Activated T-helper 17 cell treated with anti-CD3 and anti-CD28 coated beads, Interleukin-2, amount 50 U/mL, for 72 hours (primary cell): Measurements from ENCODE around the gene CACNA1C. TPM values are rescaled to one million over a fixed set of nuclear protein-coding genes. Genes with fewer than 3 reads are reported as not detected.

Experiments used
- ATAC-seq: fragments of 150-1000 bp; cut with Tn5 transposase; replicated peaks from 2 replicates; pipeline ENCODE4 v1.10.0; 2021; ENCODE audit warnings: mild to moderate bottlenecking, moderate library complexity
- H3K27ac Mint-ChIP-seq: one replicate; pipeline ENCODE4 v1.8.0; 2022; ENCODE audit warnings: mixed read lengths
- H3K27me3 Mint-ChIP-seq: one replicate; pipeline ENCODE4 v1.8.0; 2022; ENCODE audit warnings: mixed read lengths
- H3K36me3 Mint-ChIP-seq: one replicate; pipeline ENCODE4 v1.8.0; 2022; ENCODE audit warnings: low read depth, mild to moderate bottlenecking, mixed read lengths
- H3K4me1 Mint-ChIP-seq: one replicate; pipeline ENCODE4 v1.8.0; 2022; ENCODE audit warnings: mixed read lengths
- H3K4me3 Mint-ChIP-seq: one replicate; pipeline ENCODE4 v1.8.0; 2022; ENCODE audit warnings: mild to moderate bottlenecking, mixed read lengths
- H3K9me3 Mint-ChIP-seq: one replicate; pipeline ENCODE4 v1.8.0; 2022; ENCODE audit warnings: mixed read lengths
- total RNA-seq, 2 donors: library from RNA; stranded (reverse); gene quantifications; one replicate each; pipeline ENCODE4 v1.2.3, GENCODE V29; 2022

Gene CACNA1C
- total RNA-seq, 2 donors from 2014 or later, result 0.04 to 0.21 TPM

- Mint-ChIP-seq H3K4me3 (no peak overlapping the region), H3K4me1 (peaks cover 24% of the 10 kb centered on the region), H3K27ac (peak overlapping the region; percentile 48), H3K9me3 (no peaks in the 10 kb centered on the region), H3K36me3 (no peaks in the 10 kb centered on the region), H3K27me3 (peaks cover 41% of the 10 kb centered on the region)
- ATAC-seq, result peak; percentile 99
Observed at GRCh38 chr12:2640709-2641108, 587.9 kb downstream of the CACNA1C start.

GRCh38 chr12:2641207-2641606 lies 588.4 kb downstream of the CACNA1C start:
- peak overlapping the region; percentile 48 for H3K27ac Mint-ChIP-seq
- H3K36me3 Mint-ChIP-seq, result no peaks in the 10 kb centered on the region
- H3K4me1 Mint-ChIP-seq, result peaks cover 24% of the 10 kb centered on the region
- H3K9me3 Mint-ChIP-seq, result no peaks in the 10 kb centered on the region
- no peak for ATAC-seq
- H3K27me3 Mint-ChIP-seq, result peaks cover 42% of the 10 kb centered on the region
- no peak overlapping the region for H3K4me3 Mint-ChIP-seq

GRCh38 chr12:2641761-2642160 lies 589.0 kb downstream of the CACNA1C start:
- Mint-ChIP-seq H3K27me3 (peaks cover 45% of the 10 kb centered on the region), H3K9me3 (no peaks in the 10 kb centered on the region), H3K36me3 (no peaks in the 10 kb centered on the region), H3K4me3 (peak overlapping the region; percentile 8), H3K4me1 (peaks cover 24% of the 10 kb centered on the region), H3K27ac (no peak overlapping the region)
- ATAC-seq, result no peak

- no peak overlapping the region for H3K27ac Mint-ChIP-seq
- H3K27me3 Mint-ChIP-seq, result peaks cover 47% of the 10 kb centered on the region
- H3K9me3 Mint-ChIP-seq, result no peaks in the 10 kb centered on the region
- H3K4me3 Mint-ChIP-seq, result peak overlapping the region; percentile 8
- peak; percentile 28 for ATAC-seq
- peaks cover 24% of the 10 kb centered on the region for H3K4me1 Mint-ChIP-seq
- no peaks in the 10 kb centered on the region for H3K36me3 Mint-ChIP-seq
Observed at GRCh38 chr12:2642176-2642892, 589.5 kb downstream of the CACNA1C start.

GRCh38 chr12:2642896-2643425 lies 590.2 kb downstream of the CACNA1C start:
- no peak for ATAC-seq
- Mint-ChIP-seq H3K27ac (no peak overlapping the region), H3K4me1 (peaks cover 24% of the 10 kb centered on the region), H3K36me3 (no peaks in the 10 kb centered on the region), H3K4me3 (no peak overlapping the region), H3K9me3 (no peaks in the 10 kb centered on the region), H3K27me3 (peaks cover 43% of the 10 kb centered on the region)

GRCh38 chr12:2643576-2644135 lies 590.9 kb downstream of the CACNA1C start:
- Mint-ChIP-seq H3K4me1 (peaks cover 24% of the 10 kb centered on the region), H3K27me3 (peaks cover 43% of the 10 kb centered on the region), H3K4me3 (no peak overlapping the region), H3K9me3 (no peaks in the 10 kb centered on the region), H3K36me3 (no peaks in the 10 kb centered on the region), H3K27ac (no peak overlapping the region)
- ATAC-seq, result no peak

GRCh38 chr12:2644683-2645405 lies 592.1 kb downstream of the CACNA1C start:
- H3K4me3 Mint-ChIP-seq, result no peak overlapping the region
- ATAC-seq, result no peak

GRCh38 chr12:2645460-2645859 lies 592.7 kb downstream of the CACNA1C start:
- no peaks in the 10 kb centered on the region for H3K36me3 Mint-ChIP-seq
- peaks cover 23% of the 10 kb centered on the region for H3K4me1 Mint-ChIP-seq
- H3K4me3 Mint-ChIP-seq, result no peak overlapping the region
- no peak overlapping the region for H3K27ac Mint-ChIP-seq
- H3K9me3 Mint-ChIP-seq, result no peaks in the 10 kb centered on the region
- ATAC-seq, result no peak
- H3K27me3 Mint-ChIP-seq, result peaks cover 47% of the 10 kb centered on the region

More at GRCh38 chr12:2644683-2645405, 592.1 kb downstream of the CACNA1C start:
- peaks cover 43% of the 10 kb centered on the region for H3K27me3 Mint-ChIP-seq
- no peaks in the 10 kb centered on the region for H3K9me3 Mint-ChIP-seq
- peaks cover 24% of the 10 kb centered on the region for H3K4me1 Mint-ChIP-seq
- no peaks in the 10 kb centered on the region for H3K36me3 Mint-ChIP-seq
- no peak overlapping the region for H3K27ac Mint-ChIP-seq

GRCh38 chr12:2646341-2646740 lies 593.6 kb downstream of the CACNA1C start:
- Mint-ChIP-seq H3K4me3 (no peak overlapping the region), H3K27me3 (peaks cover 47% of the 10 kb centered on the region), H3K4me1 (peaks cover 18% of the 10 kb centered on the region), H3K9me3 (no peaks in the 10 kb centered on the region), H3K27ac (no peak overlapping the region), H3K36me3 (no peaks in the 10 kb centered on the region)
- ATAC-seq, result no peak

- Mint-ChIP-seq H3K27me3 (peaks cover 47% of the 10 kb centered on the region), H3K27ac (no peak overlapping the region), H3K36me3 (no peaks in the 10 kb centered on the region), H3K9me3 (no peaks in the 10 kb centered on the region), H3K4me3 (no peak overlapping the region), H3K4me1 (peaks cover 10% of the 10 kb centered on the region)
- ATAC-seq, result no peak
Observed at GRCh38 chr12:2647186-2647585, 594.4 kb downstream of the CACNA1C start.

GRCh38 chr12:2648406-2648805 lies 595.6 kb downstream of the CACNA1C start:
- Mint-ChIP-seq H3K9me3 (no peaks in the 10 kb centered on the region), H3K27ac (no peak overlapping the region), H3K27me3 (peaks cover 43% of the 10 kb centered on the region), H3K36me3 (no peaks in the 10 kb centered on the region), H3K4me1 (peaks cover under 1% of the 10 kb centered on the region), H3K4me3 (no peak overlapping the region)
- ATAC-seq, result no peak

GRCh38 chr12:2649201-2650030 lies 596.6 kb downstream of the CACNA1C start:
- H3K4me1 Mint-ChIP-seq, result no peaks in the 10 kb centered on the region
- H3K36me3 Mint-ChIP-seq, result no peaks in the 10 kb centered on the region
- no peak overlapping the region for H3K4me3 Mint-ChIP-seq
- ATAC-seq, result no peak
- H3K9me3 Mint-ChIP-seq, result no peaks in the 10 kb centered on the region
- H3K27me3 Mint-ChIP-seq, result peaks cover 36% of the 10 kb centered on the region
- H3K27ac Mint-ChIP-seq, result no peak overlapping the region

- Mint-ChIP-seq H3K27ac (no peak overlapping the region), H3K4me1 (no peaks in the 10 kb centered on the region), H3K27me3 (peaks cover 31% of the 10 kb centered on the region), H3K4me3 (no peak overlapping the region), H3K9me3 (no peaks in the 10 kb centered on the region), H3K36me3 (no peaks in the 10 kb centered on the region)
- no peak for ATAC-seq
Observed at GRCh38 chr12:2650261-2651067, 597.7 kb downstream of the CACNA1C start.
